GM23338 (cell line): ENCODE data around the gene RASGRP1. TPM values are rescaled to one million over a fixed set of nuclear protein-coding genes. Genes with fewer than 3 reads are reported as not detected.

Source experiments
- ATAC-seq: fragments of 200-7000 bp; cut with Tn5 transposase; 3 replicates; pipeline ENCODE4 v1.9.1; 2020
- DNase-seq: peaks from one replicate; pipeline ENCODE4 v3.0.0-alpha.2; 2015; ENCODE audit warnings: low spot score
- H2AFZ ChIP-seq: fragments of 200-600 bp; sonication (generic); 2 replicates; pipeline ENCODE4 v1.8.0; 2016; ENCODE audit warnings: antibody characterized with exemption, mild to moderate bottlenecking, moderate library complexity
- H3F3A ChIP-seq: fragments of 200-600 bp; sonication (generic); replicated peaks from 2 replicates; pipeline ENCODE4 v1.8.0; 2017; ENCODE audit warnings: antibody characterized with exemption, mixed run types, low read depth
- H3K27ac ChIP-seq: fragments of 200-600 bp; sonication (generic); 2 replicates; pipeline ENCODE4 v1.6.1; 2016; ENCODE audit warnings: low read depth
- H3K27me3 ChIP-seq: fragments of 200-600 bp; sonication (generic); 2 replicates; pipeline ENCODE4 v1.8.0; 2016; ENCODE audit warnings: mild to moderate bottlenecking, mixed run types, moderate library complexity; ENCODE audit not compliant: insufficient read depth
- H3K36me3 ChIP-seq: fragments of 200-600 bp; sonication (generic); 2 replicates; pipeline ENCODE4 v1.8.0; 2016; ENCODE audit warnings: mild to moderate bottlenecking; ENCODE audit not compliant: insufficient read depth
- H3K4me1 ChIP-seq: fragments of 200-600 bp; sonication (generic); 2 replicates; pipeline ENCODE4 v1.8.0; 2016; ENCODE audit warnings: mild to moderate bottlenecking, moderate library complexity; ENCODE audit not compliant: insufficient read depth
- H3K4me2 ChIP-seq: fragments of 200-600 bp; sonication (generic); 2 replicates; pipeline ENCODE4 v1.7.1; 2017; ENCODE audit warnings: mixed run types
- H3K4me3 ChIP-seq: fragments of 200-600 bp; sonication (generic); 2 replicates; pipeline ENCODE4 v1.6.1; 2016; ENCODE audit warnings: mixed run types
- H3K79me2 ChIP-seq: fragments of 200-600 bp; sonication (generic); replicated peaks from 2 replicates; pipeline ENCODE4 v1.8.0; 2017; ENCODE audit warnings: mild to moderate bottlenecking; ENCODE audit not compliant: insufficient read depth
- H3K9me2 ChIP-seq: fragments of 200-600 bp; sonication (generic); 2 replicates; pipeline ENCODE4 v1.8.0; 2017; ENCODE audit not compliant: insufficient read depth
- H4K20me1 ChIP-seq: fragments of 200-600 bp; sonication (generic); replicated peaks from 2 replicates; pipeline ENCODE4 v1.8.0; 2017; ENCODE audit warnings: mild to moderate bottlenecking; ENCODE audit not compliant: insufficient read depth
- H3K27ac Mint-ChIP-seq: 2 replicates; pipeline ENCODE4 v1.8.0; 2020; ENCODE audit warnings: inconsistent platforms, mild to moderate bottlenecking, moderate library complexity, mixed read lengths
- H3K27me3 Mint-ChIP-seq: 3 replicates; pipeline ENCODE4 v1.8.0; 2022; ENCODE audit warnings: low read depth, mild to moderate bottlenecking, moderate library complexity, mixed read lengths, inconsistent platforms; ENCODE audit not compliant: insufficient read depth, poor library complexity
- H3K36me3 Mint-ChIP-seq: 3 replicates; pipeline ENCODE4 v1.8.0; 2021; ENCODE audit warnings: low read depth, mild to moderate bottlenecking, inconsistent platforms, moderate library complexity, mixed read lengths
- H3K4me1 Mint-ChIP-seq: 3 replicates; pipeline ENCODE4 v1.8.0; 2020; ENCODE audit warnings: mild to moderate bottlenecking, inconsistent platforms, mixed read lengths
- H3K4me3 Mint-ChIP-seq: 3 replicates; pipeline ENCODE4 v1.8.0; 2021; ENCODE audit warnings: moderate library complexity, mild to moderate bottlenecking, inconsistent platforms, mixed read lengths
- H3K9me3 Mint-ChIP-seq: 3 replicates; pipeline ENCODE4 v1.8.0; 2020; ENCODE audit warnings: moderate library complexity, mild to moderate bottlenecking, inconsistent platforms, mixed read lengths
- CREB1 ChIP-seq: fragments of 250-450 bp; sonication (Bioruptor Pico); IDR thresholded peaks from 2 replicates; pipeline ENCODE4 v1.5.0; 2020; ENCODE audit warnings: low read depth, mild to moderate bottlenecking, moderate library complexity
- CTCF ChIP-seq, 2 experiments: fragments of 200-600 bp in 1 of 2; sonication (generic) in 1 of 2; conservative IDR thresholded peaks; 2 replicates each; pipeline versions ENCODE4 v1.5.1 to v1.6.1; 2016 to 2017; ENCODE audit warnings: antibody characterized with exemption in 2 of 2, low read depth in 2 of 2, mild to moderate bottlenecking in 2 of 2, moderate library complexity in 1 of 2
- ETS1 ChIP-seq: IDR thresholded peaks from 2 replicates; pipeline ENCODE4 v1.6.1; 2016; ENCODE audit warnings: antibody characterized with exemption
- EZH2 ChIP-seq: fragments of 200-600 bp; sonication (generic); IDR thresholded peaks from one replicate; pipeline ENCODE4 v1.8.0; 2017; ENCODE audit warnings: antibody characterized with exemption, mild to moderate bottlenecking, low read depth; ENCODE audit not compliant: unreplicated experiment
- EZH2phosphoT487 ChIP-seq: fragments of 200-600 bp; sonication (generic); IDR thresholded peaks from one replicate; pipeline ENCODE4 v1.8.1; 2018; ENCODE audit warnings: antibody characterized with exemption; ENCODE audit not compliant: unreplicated experiment
- JUNB ChIP-seq: IDR thresholded peaks from one replicate; pipeline ENCODE4 v1.6.1; 2016; ENCODE audit warnings: antibody characterized with exemption; ENCODE audit not compliant: unreplicated experiment
- NANOG ChIP-seq: IDR thresholded peaks from 2 replicates; pipeline ENCODE4 v1.6.1; 2016; ENCODE audit warnings: antibody characterized with exemption, borderline replicate concordance
- POLR2AphosphoS5 ChIP-seq: IDR thresholded peaks from 2 replicates; pipeline ENCODE4 v1.6.1; 2016; ENCODE audit warnings: antibody characterized with exemption, low read depth
- REST ChIP-seq: IDR thresholded peaks from one replicate; pipeline ENCODE4 v1.6.1; 2018; ENCODE audit warnings: antibody characterized with exemption; ENCODE audit not compliant: unreplicated experiment
- ZNF114 ChIP-seq: fragments of 250-450 bp; sonication (Bioruptor Pico); IDR thresholded peaks from 2 replicates; pipeline ENCODE4 v1.5.0; 2020; ENCODE audit warnings: mild to moderate bottlenecking, moderate library complexity
- ZNF331 ChIP-seq: fragments of 250-450 bp; sonication (Bioruptor Pico); IDR thresholded peaks from 2 replicates; pipeline ENCODE4 v1.5.0; 2020; ENCODE audit warnings: low read depth, mild to moderate bottlenecking, moderate library complexity
- ZNF462 ChIP-seq: fragments of 250-450 bp; sonication (Bioruptor Pico); IDR thresholded peaks from 2 replicates; pipeline ENCODE4 v1.5.0; 2020; ENCODE audit warnings: mild to moderate bottlenecking, moderate library complexity
- polyA plus RNA-seq: library from polyadenylated mRNA; unstranded; fragments of >200 nt; fragmentation: Nextera tagmentation; extraction: Ambion mirVana; gene quantifications from 2 replicates; pipeline ENCODE4 v1.2.1, GENCODE V29; 2016
- total RNA-seq: library from RNA; depleted of rRNA; stranded (reverse); fragments of >200 nt; shearing (Covaris generic); gene quantifications from 2 replicates; pipeline ENCODE4 v1.2.3, GENCODE V29; 2014

The RASGRP1 gene
- total and polyA plus RNA-seq, 2 experiments from 2014 or later = 1.1 to 1.2 TPM

GRCh38 chr15:38518084-38518483, 46.5 kb downstream of the RASGRP1 start:
- Histone ChIP-seq H4K20me1 (no peaks in the 10 kb centered on the region), H3K4me3 (no peak overlapping the region), H3K27me3 (no peaks in the 10 kb centered on the region), H3K27ac (no peak overlapping the region), H3K9me2 (no peaks in the 10 kb centered on the region), H3K4me1 (peaks cover 23% of the 10 kb centered on the region), H2AFZ (no peak overlapping the region), H3K36me3 (no peaks in the 10 kb centered on the region), H3F3A (no peaks in the 10 kb centered on the region), H3K4me2 (no peak overlapping the region), H3K79me2 (no peaks in the 10 kb centered on the region)
- no peak overlapping the region; the same call in 1 of the 2 replicates for H3K27ac Mint-ChIP-seq
- ATAC-seq (no peak), DNase-seq (no peak)
- no peak overlapping the region for H3K4me3 Mint-ChIP-seq
- H3K4me1 Mint-ChIP-seq = peaks cover 48% of the 10 kb centered on the region
- TF ChIP-seq EZH2 (no peak), ETS1 (no peak), CTCF (conservative IDR thresholded peaks at IDR 0.05; ENCODE audit: low read depth in 2 of 2) (no peak), REST (no peak), ZNF462 (CRISPR knock-in tag) (no peak), EZH2phosphoT487 (no peak), JUNB (no peak), ZNF331 (CRISPR knock-in tag) (no peak), POLR2AphosphoS5 (no peak), ZNF114 (CRISPR knock-in tag) (no peak), CREB1 (CRISPR knock-in tag) (no peak), NANOG (no peak)
- H3K36me3 Mint-ChIP-seq = no peaks in the 10 kb centered on the region
- H3K27me3 Mint-ChIP-seq = peaks cover 4% of the 10 kb centered on the region
- no peaks in the 10 kb centered on the region for H3K9me3 Mint-ChIP-seq
